Ascending aorta (tissue), 2 donors: ENCODE measurements around the gene RBM20. TPM values are rescaled to one million over a fixed set of nuclear protein-coding genes. Genes with fewer than 3 reads are reported as not detected.
"Not testable (repeated sequence)": the region's sequence is repeated elsewhere in the genome, so short reads cannot be mapped to it uniquely, and the experiment has no call there.

ENCODE experiments used
- DNase-seq, 2 donors: peaks; one replicate each; pipeline ENCODE4 v3.0.0-alpha.2; 2019; ENCODE audit warnings: low spot score in 2 of 2
- H3K27ac ChIP-seq, 2 donors: fragments of 200-600 bp; sonication (generic); one replicate each; pipeline ENCODE4 v1.5.1; 2016 to 2017; ENCODE audit warnings: mild to moderate bottlenecking in 1 of 2
- H3K27me3 ChIP-seq: fragments of 200-600 bp; sonication (generic); one replicate; pipeline ENCODE4 v1.5.1; 2017
- H3K36me3 ChIP-seq, 2 donors: fragments of 200-600 bp; sonication (generic); one replicate each; pipeline ENCODE4 v1.5.1; 2016
- H3K4me1 ChIP-seq, 2 donors: fragments of 200-600 bp; sonication (generic); one replicate each; pipeline ENCODE4 v1.5.1; 2016 to 2017; ENCODE audit warnings: mild to moderate bottlenecking in 1 of 2
- H3K4me3 ChIP-seq, 2 donors: fragments of 200-600 bp; sonication (generic); one replicate each; pipeline ENCODE4 v1.5.1; 2016 to 2017; ENCODE audit warnings: mild to moderate bottlenecking in 1 of 2
- H3K9me3 ChIP-seq, 2 donors: fragments of 200-600 bp; sonication (generic); one replicate each; pipeline ENCODE4 v1.5.1; 2016
- CTCF ChIP-seq, 3 experiments: fragments of 200-600 bp in 2 of 3; fragments of 450-650 bp in 1 of 3; sonication (generic) in 2 of 3; IDR thresholded peaks; one replicate each; pipeline ENCODE4 v1.5.1; 2016 to 2019; ENCODE audit warnings: antibody characterized with exemption in 3 of 3, mild to moderate bottlenecking in 1 of 3, moderate library complexity in 1 of 3
- intact Hi-C: fragments of 100-400 bp; cut with DNase I; formaldehyde crosslinking; loops from one replicate; pipeline ENCODE4 v1.15.1; 2023
- total RNA-seq: library from RNA; depleted of rRNA; stranded (reverse); fragments of >200 nt; gene quantifications from one replicate; pipeline ENCODE4 v1.1.0, GENCODE V29; 2016

The RBM20 gene
- total RNA-seq, 1 donor from 2014 or later = 4.8 TPM

GRCh38 chr10:110723224-110723891 is 79.2 kb downstream of the RBM20 start:
- no peak overlapping the region for H3K27ac ChIP-seq
- DNase-seq = peak in 1 of 2 donors; percentile 2
- H3K4me3 ChIP-seq = no peak overlapping the region
- H3K27me3 ChIP-seq = no peaks in the 10 kb centered on the region
- no peaks in the 10 kb centered on the region for H3K36me3 ChIP-seq
- no peak for TF ChIP-seq CTCF (IDR thresholded peaks at IDR 0.05)
- no peaks in the 10 kb centered on the region for H3K9me3 ChIP-seq
- peaks cover 0 to 3% of the 10 kb centered on the region in 2 donors for H3K4me1 ChIP-seq
- intact Hi-C loops = no loop called here

GRCh38 chr10:110724116-110724921 is 80.2 kb downstream of the RBM20 start:
- peak in 1 of 2 donors; percentile 25 for DNase-seq
- TF ChIP-seq CTCF (IDR thresholded peaks at IDR 0.05) = no peak
- intact Hi-C loops = no loop called here
- Histone ChIP-seq H3K4me1 (peaks cover 0 to 3% of the 10 kb centered on the region in 2 donors), H3K27ac (no peak overlapping the region), H3K27me3 (no peaks in the 10 kb centered on the region), H3K9me3 (no peaks in the 10 kb centered on the region), H3K36me3 (no peaks in the 10 kb centered on the region), H3K4me3 (no peak overlapping the region)

GRCh38 chr10:110724937-110725336 is 80.8 kb downstream of the RBM20 start:
- no peaks in the 10 kb centered on the region for H3K27me3 ChIP-seq
- no peak for TF ChIP-seq CTCF (IDR thresholded peaks at IDR 0.05)
- no peak overlapping the region for H3K4me3 ChIP-seq
- DNase-seq = no peak
- intact Hi-C loops = loop anchor here (5.0 kb wide), 1 partner anchor 98 kb away; no protein-coding TSS in a partner anchor
- H3K36me3 ChIP-seq = no peaks in the 10 kb centered on the region
- H3K9me3 ChIP-seq = no peaks in the 10 kb centered on the region
- no peak overlapping the region for H3K27ac ChIP-seq
- peaks cover 0 to 3% of the 10 kb centered on the region in 2 donors for H3K4me1 ChIP-seq

GRCh38 chr10:110725801-110726630 is 81.9 kb downstream of the RBM20 start:
- Histone ChIP-seq H3K36me3 (no peaks in the 10 kb centered on the region), H3K27ac (no peak overlapping the region), H3K27me3 (no peaks in the 10 kb centered on the region), H3K4me1 (peaks cover 0 to 3% of the 10 kb centered on the region in 2 donors), H3K9me3 (no peaks in the 10 kb centered on the region), H3K4me3 (no peak overlapping the region)
- intact Hi-C loops = loop anchor here (5.0 kb wide), 1 partner anchor 99 kb away; no protein-coding TSS in a partner anchor
- TF ChIP-seq CTCF (IDR thresholded peaks at IDR 0.05) = no peak
- DNase-seq = peak in 1 of 2 donors; percentile 69

- DNase-seq, H3K27ac ChIP-seq, H3K9me3 ChIP-seq, H3K4me1 ChIP-seq, H3K36me3 ChIP-seq, H3K4me3 ChIP-seq, H3K27me3 ChIP-seq: not testable (repeated sequence)
- intact Hi-C loops = loop anchor here (5.0 kb wide), 1 partner anchor 100 kb away; no protein-coding TSS in a partner anchor
Observed at GRCh38 chr10:110727785-110728184, 83.6 kb downstream of the RBM20 start.
